Activated CD8-positive, alpha-beta memory T cell treated with anti-CD3 and anti-CD28 coated beads for 48 hours (primary cell): ENCODE results near the gene ANXA6.

Source experiments
- DNase-seq, 3 experiments: peaks; one replicate each; pipeline ENCODE4 v3.0.0-alpha.2; 2020; ENCODE audit warnings: low read depth in 2 of 3, low spot score in 2 of 3

The ANXA6 gene

DNA sequence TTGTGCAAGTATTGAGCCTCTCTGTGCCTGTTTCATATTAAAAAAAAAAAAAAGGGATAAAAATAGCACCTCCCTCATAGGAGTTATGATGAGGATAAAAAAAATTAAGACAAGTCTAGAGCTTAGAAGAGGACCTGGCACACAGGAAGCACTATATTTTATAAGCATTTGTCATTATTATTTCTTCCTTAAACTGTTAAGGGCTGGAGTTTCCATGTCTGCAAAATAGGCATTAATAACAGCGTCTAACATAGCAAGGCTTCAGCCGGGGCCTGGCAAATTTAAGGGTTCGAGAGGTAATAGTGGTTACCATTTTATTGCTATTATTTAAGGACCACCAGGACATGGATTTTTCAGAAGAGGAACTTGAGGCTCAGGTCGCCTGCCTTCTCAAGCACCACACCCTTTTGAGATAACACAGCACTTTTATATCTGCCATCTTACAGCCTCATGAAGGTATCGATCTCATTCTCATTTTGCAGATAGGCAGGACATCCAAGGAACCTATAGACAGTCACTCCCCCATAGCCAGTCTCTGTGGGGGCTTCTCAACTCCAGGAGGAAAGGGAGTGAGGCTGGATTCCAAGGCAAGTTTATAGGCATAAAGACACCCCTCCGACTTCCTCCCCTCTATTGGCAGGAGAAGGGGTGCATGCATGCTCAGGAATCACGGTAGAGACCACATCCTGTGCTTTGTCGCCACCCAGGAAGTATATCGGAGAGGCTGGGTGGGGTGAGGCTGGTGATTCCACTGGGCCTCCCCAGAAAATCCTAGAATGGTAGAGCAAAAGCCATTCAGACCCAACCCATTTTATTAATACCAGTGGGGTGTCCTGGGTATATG lies 2.4 kb downstream of the ANXA6 start:
- DNase-seq = no peak

DNA sequence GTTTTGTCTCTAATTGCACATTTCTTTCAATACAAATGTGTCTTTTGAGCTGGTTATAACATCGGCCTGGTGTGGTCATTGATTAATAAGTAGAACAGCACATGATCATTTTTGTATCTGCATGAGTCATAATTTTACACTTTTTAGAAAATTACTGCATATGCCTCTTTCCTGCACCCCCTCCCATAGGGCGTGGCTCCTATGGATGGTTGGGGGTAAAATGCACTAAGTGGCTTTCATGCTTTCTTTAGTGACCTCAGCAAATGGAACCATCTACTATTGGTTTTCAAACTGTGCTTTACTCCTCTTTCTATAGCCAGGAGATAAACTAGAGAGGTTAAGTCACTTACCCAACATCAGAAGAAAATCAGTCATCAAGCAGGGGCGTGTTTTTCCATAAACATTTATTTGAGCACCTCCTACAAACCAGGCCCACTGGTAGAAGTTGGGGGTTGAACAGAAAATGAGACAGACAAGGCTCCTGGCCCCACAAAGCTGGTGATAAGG lies 3.8 kb downstream of the ANXA6 start:
- DNase-seq = no peak

DNA sequence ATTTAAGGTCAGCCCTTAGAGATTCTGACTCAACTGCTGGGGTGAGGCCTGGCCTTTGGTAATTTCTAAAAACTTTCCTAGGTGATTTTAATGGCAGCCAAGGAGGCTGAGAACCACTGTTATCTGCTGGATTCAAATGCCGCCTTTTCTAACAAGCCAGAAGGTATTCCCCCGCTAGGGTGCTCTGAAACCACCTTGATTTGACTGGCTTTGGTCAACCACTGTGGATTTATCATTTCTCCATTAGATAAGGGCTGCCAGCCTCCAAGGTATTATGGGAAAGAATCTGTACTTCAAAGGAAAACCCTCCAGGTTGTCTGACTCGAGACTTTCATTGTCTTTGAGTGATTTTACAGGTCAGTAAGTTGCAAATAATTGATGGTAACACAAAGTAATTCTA lies 4.3 kb downstream of the ANXA6 start:
- no peak for DNase-seq

DNA sequence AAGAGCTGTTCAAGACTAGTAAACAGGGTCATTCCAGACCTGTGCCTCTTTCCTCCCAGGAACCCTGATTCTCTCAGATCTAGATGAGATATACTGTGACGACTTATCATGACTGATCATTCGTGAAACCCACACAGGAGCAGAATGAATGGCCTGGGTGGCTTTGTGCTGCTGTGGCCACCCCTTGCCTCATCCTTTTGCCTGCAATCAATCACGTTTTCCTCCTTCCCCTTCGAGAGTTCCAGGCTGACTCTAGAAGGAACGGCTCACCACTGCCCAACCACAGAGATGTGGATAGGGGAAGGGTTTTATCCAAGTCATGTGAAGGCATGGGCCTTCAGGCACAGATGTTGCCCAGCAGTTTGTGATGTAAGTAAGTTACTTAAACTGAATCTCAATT lies 5.8 kb downstream of the ANXA6 start:
- DNase-seq = no peak

- no peak for DNase-seq
These were observed 6.3 kb downstream of the ANXA6 start for GRCh38 chr5:151151263-151151660.

DNA sequence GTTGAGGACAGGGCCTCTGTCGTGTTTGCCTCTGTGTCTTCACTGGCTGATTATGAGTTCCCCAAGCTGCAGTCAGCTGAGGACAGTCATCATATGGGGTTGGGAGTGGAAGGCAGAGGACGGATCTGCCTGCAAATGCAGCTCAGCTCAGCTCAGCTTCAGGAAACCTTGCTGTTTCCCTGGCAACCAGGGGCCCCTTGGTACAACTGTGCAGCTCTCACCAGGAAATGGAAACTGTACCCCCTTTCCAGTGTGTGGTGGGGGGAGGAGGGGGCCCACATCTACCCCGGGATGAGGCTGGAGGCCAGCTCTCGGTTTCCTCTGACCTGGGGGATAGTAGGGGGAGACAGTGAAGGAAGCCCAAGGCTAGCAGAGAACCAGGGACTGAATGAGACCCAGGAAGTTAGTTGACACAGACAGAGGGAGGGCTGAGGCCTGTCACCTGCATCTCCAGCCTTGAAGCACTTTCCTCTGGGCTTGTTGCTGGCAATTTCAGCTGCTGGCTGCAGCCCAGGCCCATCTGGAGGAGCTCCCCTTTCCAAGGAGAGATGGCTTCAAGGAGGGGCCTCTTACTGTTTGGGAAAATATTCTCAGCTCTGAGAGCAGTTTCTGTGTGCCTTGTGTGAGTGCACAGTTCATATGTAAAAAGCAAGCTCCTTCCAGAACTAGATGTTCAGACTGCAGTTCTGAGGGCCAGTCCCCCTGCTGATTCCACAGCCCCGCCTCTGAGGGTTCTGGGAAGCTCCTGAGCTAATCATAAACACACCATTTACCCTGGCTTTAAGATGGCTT lies 6.9 kb downstream of the ANXA6 start:
- DNase-seq = no peak

- no peak for DNase-seq
These were observed 9.0 kb downstream of the ANXA6 start for GRCh38 chr5:151148583-151148982.

DNA sequence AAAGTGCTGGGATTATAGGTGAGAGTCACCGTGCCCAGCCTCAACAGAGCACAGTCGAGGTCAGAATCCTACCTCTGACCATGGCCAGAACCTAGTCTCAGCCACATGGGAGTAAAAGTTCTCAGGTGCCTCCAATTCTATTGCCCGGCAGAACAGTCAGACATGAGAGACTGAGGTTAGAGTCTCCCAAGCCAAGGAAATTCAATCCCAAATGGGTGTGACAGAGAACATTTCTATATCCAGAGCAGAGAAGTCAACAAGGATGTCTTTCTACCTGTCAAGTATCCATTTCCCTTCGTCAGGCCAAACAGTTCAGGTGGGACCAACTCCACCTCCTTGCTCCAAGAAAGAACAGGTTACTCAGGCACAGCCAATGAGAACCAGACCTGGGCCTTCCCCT lies 10.5 kb downstream of the ANXA6 start:
- no peak for DNase-seq

DNA sequence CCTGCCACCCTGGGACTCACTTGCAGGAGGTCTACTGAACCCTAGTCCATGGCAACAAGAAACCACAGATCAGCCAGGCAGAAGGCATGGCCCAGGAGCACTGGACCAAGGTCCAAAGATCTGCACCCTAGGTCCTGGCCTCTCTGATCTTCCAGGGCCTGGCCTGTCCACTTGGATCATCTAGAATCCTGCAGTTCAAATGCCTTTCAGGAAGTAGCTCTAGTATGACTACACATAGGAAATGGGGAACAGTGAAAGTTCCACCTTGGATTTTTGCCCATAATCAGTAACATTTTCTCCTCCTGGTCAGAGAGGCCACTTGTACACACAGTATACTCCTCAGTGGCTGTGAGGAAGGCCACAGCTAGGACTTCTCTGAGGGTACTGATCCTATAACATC lies 11.5 kb downstream of the ANXA6 start:
- no peak for DNase-seq

GRCh38 chr5:151144922-151145321 lies 12.7 kb downstream of the ANXA6 start:
- DNase-seq = no peak

DNA sequence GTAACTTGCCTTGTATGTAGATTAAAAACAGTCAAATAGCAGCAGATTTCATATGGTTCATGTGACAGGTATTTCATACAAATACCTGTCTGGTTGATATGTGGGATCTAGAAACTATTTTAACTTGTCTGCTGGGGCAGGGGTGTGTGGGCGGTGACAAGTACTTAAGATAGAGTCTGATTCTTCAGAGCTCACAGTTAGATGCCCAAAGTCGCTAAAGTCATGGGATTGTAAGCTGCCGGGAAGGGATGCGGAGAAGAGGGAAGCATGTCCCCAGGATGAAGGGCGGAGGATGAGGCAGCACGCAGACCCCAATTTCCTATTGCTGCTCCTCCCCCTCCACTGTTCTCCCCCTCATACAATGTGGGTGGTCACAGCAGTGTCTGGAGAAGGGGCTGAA lies 13.3 kb downstream of the ANXA6 start:
- DNase-seq = no peak

DNA sequence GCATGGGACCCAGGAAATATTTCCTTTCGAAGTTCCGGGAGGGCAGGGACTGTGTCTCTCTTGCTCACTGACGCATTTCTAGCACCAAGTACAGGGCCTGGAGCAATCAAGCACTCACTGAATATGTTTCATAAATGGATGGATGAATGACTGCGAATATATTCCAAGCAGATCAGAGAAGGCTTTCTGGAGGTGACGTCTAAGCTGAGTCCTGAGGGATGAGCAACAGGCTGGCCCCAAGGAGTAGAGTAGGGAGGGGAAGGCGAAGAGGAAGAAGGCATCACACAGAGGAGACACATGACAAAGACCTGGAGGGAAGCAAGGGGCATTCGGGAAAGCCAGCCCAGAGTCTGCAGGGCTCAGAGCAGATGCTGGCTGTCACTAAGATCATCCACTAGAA lies 13.9 kb downstream of the ANXA6 start:
- no peak for DNase-seq

- DNase-seq = no peak
These were observed 14.6 kb downstream of the ANXA6 start for GRCh38 chr5:151142933-151143332.

DNA sequence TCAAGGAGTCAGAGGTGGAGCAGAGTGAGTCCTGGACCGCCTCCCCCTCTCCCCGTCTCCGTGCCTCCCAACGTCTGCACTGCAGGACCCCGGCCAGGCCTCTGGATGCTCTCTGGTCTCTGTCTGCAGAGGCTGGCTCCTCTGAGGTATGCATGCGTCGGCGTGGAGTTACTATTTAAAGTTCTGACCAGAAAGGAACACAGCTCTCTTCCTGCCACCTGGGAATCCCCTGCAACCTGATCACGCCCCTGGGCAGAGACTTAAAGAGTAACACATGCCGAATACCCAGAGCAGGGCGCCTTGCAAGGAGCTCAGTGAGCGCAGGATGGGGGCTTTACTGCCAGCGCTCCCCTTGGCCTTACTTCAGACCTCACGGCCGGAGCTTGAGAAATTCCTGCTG lies 16.0 kb downstream of the ANXA6 start:
- no peak for DNase-seq

DNA sequence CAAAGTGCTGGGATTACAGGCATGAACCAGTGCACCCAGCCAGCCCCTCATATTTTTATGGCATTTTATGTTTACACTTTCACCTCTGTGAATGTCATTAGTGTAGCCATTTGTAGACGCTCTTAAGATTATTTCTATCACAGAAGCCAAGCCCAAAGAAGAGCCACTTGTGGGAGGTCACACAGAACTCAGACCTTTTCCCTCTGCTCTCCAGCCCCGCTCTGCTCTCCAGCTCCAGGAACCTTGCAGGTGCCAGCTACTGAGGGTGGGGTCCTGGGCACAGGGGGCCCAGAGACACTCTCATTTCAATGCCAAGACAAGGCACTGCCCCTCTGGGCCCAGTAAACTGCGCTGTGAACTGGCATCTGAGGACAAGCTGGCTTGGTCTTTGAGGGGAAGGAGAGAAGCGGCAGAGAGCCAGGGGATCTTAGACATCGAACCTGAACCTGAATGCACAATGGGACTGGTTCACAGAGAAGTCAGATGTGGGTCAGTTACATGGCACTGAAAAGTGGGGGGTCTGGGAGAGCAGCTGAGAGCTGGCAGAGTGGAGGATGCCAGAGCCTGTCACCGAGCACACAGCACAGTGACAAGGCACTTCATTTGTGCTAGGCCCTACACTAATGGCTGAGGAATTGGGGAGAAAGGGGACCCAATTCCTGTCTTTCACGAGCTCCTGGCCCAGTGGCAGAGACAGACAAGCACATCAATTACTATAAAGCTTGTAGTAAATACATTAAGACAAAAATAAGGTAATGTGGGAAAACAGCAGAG lies 16.7 kb downstream of the ANXA6 start:
- no peak for DNase-seq

- DNase-seq = no peak
These were observed 17.9 kb downstream of the ANXA6 start for GRCh38 chr5:151139646-151140045.

- DNase-seq = no peak
These were observed 18.6 kb downstream of the ANXA6 start for GRCh38 chr5:151139015-151139414.

GRCh38 chr5:151138114-151138513 lies 19.5 kb downstream of the ANXA6 start:
- DNase-seq = no peak

GRCh38 chr5:151137067-151137825 lies 20.3 kb downstream of the ANXA6 start:
- no peak for DNase-seq

DNA sequence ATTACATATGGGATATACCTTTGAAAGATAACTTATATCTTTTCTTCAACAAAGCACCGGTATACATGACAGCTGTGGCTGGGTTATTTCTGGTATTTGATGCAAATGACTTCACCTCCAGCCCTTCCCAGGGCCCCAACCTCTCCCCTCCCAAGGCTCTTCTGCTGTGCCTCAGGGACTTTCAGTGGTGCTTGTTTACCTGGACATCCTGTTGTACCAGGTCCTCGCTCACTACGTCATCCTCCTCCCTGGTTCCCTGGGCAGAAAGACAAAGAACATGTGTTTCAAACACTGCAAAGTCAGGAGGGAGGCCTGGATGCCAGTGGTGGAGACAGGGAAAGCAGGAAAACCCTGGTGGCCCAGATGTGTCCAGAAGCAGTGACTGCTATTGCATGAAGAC lies 23.4 kb downstream of the ANXA6 start:
- no peak for DNase-seq

DNA sequence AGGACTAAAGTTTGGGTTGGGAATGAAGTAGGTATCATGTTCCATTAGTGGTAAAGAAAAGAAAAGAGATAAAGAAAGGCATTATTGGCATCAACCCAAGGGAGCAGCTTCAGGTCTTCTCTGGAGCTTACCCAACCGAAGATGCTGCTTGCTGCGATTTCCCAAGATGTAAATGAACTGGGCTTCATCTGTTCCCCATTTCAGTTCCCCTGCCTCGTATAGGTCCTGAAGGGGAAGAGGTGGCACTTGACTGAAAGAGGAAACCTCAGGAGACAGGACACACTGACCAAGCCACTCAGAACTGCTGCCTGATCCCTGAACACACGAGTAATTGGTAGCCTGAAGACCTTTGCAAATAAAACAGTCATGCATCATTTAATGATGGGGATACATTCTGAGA lies 24.6 kb downstream of the ANXA6 start:
- DNase-seq = no peak
